HL-60 (cell line): ENCODE results near the gene MAU2.

Source experiments
- DNase-seq, 2 experiments: peaks; one replicate each; pipeline ENCODE4 v3.0.0-alpha.2; 2010 to 2020; ENCODE audit warnings: low read depth in 1 of 2, low spot score in 1 of 2
- H3K27ac ChIP-seq: fragments of 250-450 bp; sonication (Bioruptor Pico); replicated peaks from 2 replicates; pipeline ENCODE4 v1.5.1; 2020; ENCODE audit warnings: mild to moderate bottlenecking, moderate library complexity
- H3K27me3 ChIP-seq: fragments of 250-450 bp; sonication (Bioruptor Pico); 2 replicates; pipeline ENCODE4 v1.5.1; 2021; ENCODE audit warnings: mild to moderate bottlenecking, moderate library complexity; ENCODE audit not compliant: insufficient read depth, poor library complexity, severe bottlenecking
- H3K4me3 ChIP-seq: replicated peaks from 2 replicates; pipeline ENCODE4 v1.5.1; 2011; ENCODE audit warnings: mild to moderate bottlenecking, control low read depth, low read length; ENCODE audit not compliant: insufficient read depth
- CTCF ChIP-seq: IDR thresholded peaks from one replicate; pipeline ENCODE4 v1.5.1; 2011; ENCODE audit warnings: low read length, control low read depth, inconsistent platforms; ENCODE audit not compliant: insufficient read depth
- GABPA ChIP-seq: IDR thresholded peaks from 2 replicates; pipeline ENCODE4 v1.6.1; 2012; ENCODE audit warnings: low read depth
- POLR2AphosphoS5 ChIP-seq: IDR thresholded peaks from 2 replicates; pipeline ENCODE4 v1.6.1; 2012; ENCODE audit warnings: low read depth
- SPI1 ChIP-seq: IDR thresholded peaks from 2 replicates; pipeline ENCODE4 v1.6.1; 2012; ENCODE audit warnings: low read depth, mild to moderate bottlenecking, borderline replicate concordance
- TF ChIP-seq, protein P1 (sequence below): IDR thresholded peaks from 2 replicates; pipeline ENCODE4 v1.6.1; 2012; ENCODE audit warnings: low read depth; ENCODE audit not compliant: insufficient replicate concordance

MAU2 gene

DNA sequence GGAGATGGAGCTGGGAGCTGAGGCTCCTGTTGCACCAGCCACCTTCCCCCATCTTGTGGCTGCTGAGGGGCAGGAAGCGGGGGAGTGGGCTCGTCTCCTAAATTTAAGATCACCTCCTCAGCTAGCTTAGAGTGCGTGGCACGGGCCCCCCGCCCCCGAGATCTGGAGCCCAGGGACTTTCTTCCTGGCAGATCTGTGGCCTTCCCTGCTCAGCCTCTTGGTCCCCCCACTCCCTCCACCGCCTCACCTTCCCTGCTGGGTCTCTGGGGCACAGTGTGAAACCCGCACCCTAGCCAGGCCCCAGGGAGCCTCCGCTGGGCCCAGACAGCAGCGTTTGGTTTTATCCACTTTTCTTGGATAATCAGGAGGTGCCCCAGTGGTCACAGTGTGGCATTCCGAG, 35.9 kb downstream of the MAU2 start:
- H3K4me3 ChIP-seq, result no peak overlapping the region
- H3K27ac ChIP-seq, result no peak overlapping the region

GRCh38 chr19:19356901-19357566, 36.4 kb downstream of the MAU2 start:
- TF ChIP-seq GABPA (no peak), SPI1 (no peak), CTCF (no peak)
- Histone ChIP-seq H3K4me3 (no peak overlapping the region), H3K27me3 (no peaks in the 10 kb centered on the region), H3K27ac (no peak overlapping the region)
- DNase-seq, result no peak

More for the DNA sequence above, 35.9 kb downstream of the MAU2 start:
- no peak for DNase-seq
- TF ChIP-seq, protein P1, sequence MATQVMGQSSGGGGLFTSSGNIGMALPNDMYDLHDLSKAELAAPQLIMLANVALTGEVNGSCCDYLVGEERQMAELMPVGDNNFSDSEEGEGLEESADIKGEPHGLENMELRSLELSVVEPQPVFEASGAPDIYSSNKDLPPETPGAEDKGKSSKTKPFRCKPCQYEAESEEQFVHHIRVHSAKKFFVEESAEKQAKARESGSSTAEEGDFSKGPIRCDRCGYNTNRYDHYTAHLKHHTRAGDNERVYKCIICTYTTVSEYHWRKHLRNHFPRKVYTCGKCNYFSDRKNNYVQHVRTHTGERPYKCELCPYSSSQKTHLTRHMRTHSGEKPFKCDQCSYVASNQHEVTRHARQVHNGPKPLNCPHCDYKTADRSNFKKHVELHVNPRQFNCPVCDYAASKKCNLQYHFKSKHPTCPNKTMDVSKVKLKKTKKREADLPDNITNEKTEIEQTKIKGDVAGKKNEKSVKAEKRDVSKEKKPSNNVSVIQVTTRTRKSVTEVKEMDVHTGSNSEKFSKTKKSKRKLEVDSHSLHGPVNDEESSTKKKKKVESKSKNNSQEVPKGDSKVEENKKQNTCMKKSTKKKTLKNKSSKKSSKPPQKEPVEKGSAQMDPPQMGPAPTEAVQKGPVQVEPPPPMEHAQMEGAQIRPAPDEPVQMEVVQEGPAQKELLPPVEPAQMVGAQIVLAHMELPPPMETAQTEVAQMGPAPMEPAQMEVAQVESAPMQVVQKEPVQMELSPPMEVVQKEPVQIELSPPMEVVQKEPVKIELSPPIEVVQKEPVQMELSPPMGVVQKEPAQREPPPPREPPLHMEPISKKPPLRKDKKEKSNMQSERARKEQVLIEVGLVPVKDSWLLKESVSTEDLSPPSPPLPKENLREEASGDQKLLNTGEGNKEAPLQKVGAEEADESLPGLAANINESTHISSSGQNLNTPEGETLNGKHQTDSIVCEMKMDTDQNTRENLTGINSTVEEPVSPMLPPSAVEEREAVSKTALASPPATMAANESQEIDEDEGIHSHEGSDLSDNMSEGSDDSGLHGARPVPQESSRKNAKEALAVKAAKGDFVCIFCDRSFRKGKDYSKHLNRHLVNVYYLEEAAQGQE, result no peak
- no peak for TF ChIP-seq CTCF
- TF ChIP-seq SPI1, result no peak
- no peak for TF ChIP-seq GABPA
- TF ChIP-seq POLR2AphosphoS5, result no peak
- no peaks in the 10 kb centered on the region for H3K27me3 ChIP-seq

DNA sequence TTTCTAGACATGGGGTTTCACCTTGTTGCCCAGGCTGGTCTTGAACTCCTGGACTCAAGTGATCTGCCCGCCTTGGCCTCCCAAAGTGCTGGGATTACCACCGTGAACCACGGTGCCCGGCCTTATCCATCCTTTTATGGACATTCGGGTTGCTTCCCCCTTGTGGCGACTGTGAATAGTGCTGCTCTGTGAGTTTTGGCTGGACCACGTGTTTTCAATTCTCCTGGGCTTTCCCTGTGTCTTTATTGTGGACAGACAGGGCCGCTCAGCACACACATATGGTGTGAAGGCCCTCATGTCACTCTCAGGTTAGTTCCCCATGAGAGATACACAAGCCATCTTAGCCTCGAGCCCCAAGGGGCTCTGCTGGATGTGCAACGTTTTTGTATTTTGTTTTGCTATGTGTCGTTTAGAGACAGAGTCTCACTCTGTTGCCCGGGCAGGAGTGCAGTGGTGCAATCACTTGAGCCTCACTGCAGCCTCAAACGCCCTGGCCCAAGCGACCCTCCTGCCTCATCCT, 40.5 kb downstream of the MAU2 start:
- no peaks in the 10 kb centered on the region for H3K27me3 ChIP-seq

More for the DNA sequence above, 40.5 kb downstream of the MAU2 start:
- peak; percentile 63 to 85 for DNase-seq
- Histone ChIP-seq H3K27ac (peak overlapping the region; percentile 21), H3K4me3 (no peak overlapping the region)
- TF ChIP-seq GABPA (no peak), CTCF (peak; percentile 71), POLR2AphosphoS5 (0 out of 2 replicates have a peak, but pooled peaks have one; percentile 17), SPI1 (no peak)
- TF ChIP-seq, protein P1, result no peak
